ENCODE data around the gene MRPS27. TPM values are rescaled to one million over a fixed set of nuclear protein-coding genes. Genes with fewer than 3 reads are reported as not detected.

Gene MRPS27
- total and polyA plus RNA-seq, 9 of the 15 experiments (the other 6 are each of a cell fraction or from before 2014, with no cell fraction given), result 73.6 to 144 (median 106) TPM

- TF ChIP-seq ZNF740 (CRISPR knock-in tag; IDR thresholded peaks at IDR 0.05), result no peak
- TF ChIP-seq ZNF740 (tag; IDR thresholded peaks at IDR 0.05), result no peak
- TF ChIP-seq DACH1 (IDR thresholded peaks at IDR 0.05; ENCODE audit: partially characterized antibody), result no peak
- TF ChIP-seq SMAD4 (CRISPR knock-in tag; conservative IDR thresholded peaks at IDR 0.05), result peak; percentile 54; the same call in 1 of the 2 replicates
- TF ChIP-seq NFIX (CRISPR knock-in tag; IDR thresholded peaks at IDR 0.05; ENCODE audit: low read depth), result no peak
- TF ChIP-seq RCOR1 (IDR thresholded peaks at IDR 0.05; ENCODE audit: borderline replicate concordance in 1 of 2, low read depth in 2 of 2, low read length in 2 of 2), result peak; percentile 13 to 58; a peak in 2 of 4 replicates
- no peak for TF ChIP-seq BCOR (IDR thresholded peaks at IDR 0.05)
- TF ChIP-seq BMI1 (IDR thresholded peaks at IDR 0.05; ENCODE audit: low read length), result no peak
- TF ChIP-seq, protein P1, sequence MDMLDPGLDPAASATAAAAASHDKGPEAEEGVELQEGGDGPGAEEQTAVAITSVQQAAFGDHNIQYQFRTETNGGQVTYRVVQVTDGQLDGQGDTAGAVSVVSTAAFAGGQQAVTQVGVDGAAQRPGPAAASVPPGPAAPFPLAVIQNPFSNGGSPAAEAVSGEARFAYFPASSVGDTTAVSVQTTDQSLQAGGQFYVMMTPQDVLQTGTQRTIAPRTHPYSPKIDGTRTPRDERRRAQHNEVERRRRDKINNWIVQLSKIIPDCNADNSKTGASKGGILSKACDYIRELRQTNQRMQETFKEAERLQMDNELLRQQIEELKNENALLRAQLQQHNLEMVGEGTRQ (CRISPR knock-in tag; IDR thresholded peaks at IDR 0.05), result no peak
- TF ChIP-seq SAP30 (IDR thresholded peaks at IDR 0.05; ENCODE audit: borderline replicate concordance, insufficient read depth, low read depth, low read length, poor library complexity, severe bottlenecking), result no peak
- no peak for TF ChIP-seq TEAD2 (tag; IDR thresholded peaks at IDR 0.05)
- TF ChIP-seq MEIS2 (IDR thresholded peaks at IDR 0.05; ENCODE audit: partially characterized antibody), result peak; percentile 65
- TF ChIP-seq, protein P2, sequence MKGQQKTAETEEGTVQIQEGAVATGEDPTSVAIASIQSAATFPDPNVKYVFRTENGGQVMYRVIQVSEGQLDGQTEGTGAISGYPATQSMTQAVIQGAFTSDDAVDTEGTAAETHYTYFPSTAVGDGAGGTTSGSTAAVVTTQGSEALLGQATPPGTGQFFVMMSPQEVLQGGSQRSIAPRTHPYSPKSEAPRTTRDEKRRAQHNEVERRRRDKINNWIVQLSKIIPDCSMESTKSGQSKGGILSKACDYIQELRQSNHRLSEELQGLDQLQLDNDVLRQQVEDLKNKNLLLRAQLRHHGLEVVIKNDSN (CRISPR knock-in tag; IDR thresholded peaks at IDR 0.05), result no peak
- no peak for TF ChIP-seq ZNF551 (CRISPR knock-in tag; IDR thresholded peaks at IDR 0.05)
- TF ChIP-seq MTA2 (IDR thresholded peaks at IDR 0.05; ENCODE audit: low read depth), result peak; percentile 46; the same call in 1 of the 2 replicates
- no peak for TF ChIP-seq ZBTB43 (CRISPR knock-in tag; IDR thresholded peaks at IDR 0.05)
- TF ChIP-seq KAT2B (IDR thresholded peaks at IDR 0.05; ENCODE audit: low read depth, low read length), result no peak
- TF ChIP-seq EP300 (IDR thresholded peaks at IDR 0.05; ENCODE audit: low read length), result peak; percentile 73
- TF ChIP-seq, protein P3, sequence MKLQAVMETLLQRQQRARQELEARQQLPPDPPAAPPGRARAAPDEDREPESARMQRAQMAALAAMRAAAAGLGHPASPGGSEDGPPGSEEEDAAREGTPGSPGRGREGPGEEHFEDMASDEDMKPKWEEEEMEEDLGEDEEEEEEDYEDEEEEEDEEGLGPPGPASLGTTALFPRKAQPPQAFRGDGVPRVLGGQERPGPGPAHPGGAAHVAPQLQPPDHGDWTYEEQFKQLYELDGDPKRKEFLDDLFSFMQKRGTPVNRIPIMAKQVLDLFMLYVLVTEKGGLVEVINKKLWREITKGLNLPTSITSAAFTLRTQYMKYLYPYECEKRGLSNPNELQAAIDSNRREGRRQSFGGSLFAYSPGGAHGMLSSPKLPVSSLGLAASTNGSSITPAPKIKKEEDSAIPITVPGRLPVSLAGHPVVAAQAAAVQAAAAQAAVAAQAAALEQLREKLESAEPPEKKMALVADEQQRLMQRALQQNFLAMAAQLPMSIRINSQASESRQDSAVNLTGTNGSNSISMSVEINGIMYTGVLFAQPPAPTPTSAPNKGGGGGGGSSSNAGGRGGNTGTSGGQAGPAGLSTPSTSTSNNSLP (IDR thresholded peaks at IDR 0.05; ENCODE audit: borderline replicate concordance, low read depth, low read length), result no peak
- TF ChIP-seq NELFE (IDR thresholded peaks at IDR 0.05; ENCODE audit: insufficient read depth, insufficient read length), result no peak
- TF ChIP-seq E2F3 (CRISPR knock-in tag; IDR thresholded peaks at IDR 0.05), result no peak
- TF ChIP-seq COPS2 (conservative IDR thresholded peaks at IDR 0.05), result no peak
- TF ChIP-seq TEAD4 (IDR thresholded peaks at IDR 0.05; ENCODE audit: low read length), result peak; percentile 81
- no peak for TF ChIP-seq TEAD4 (CRISPR knock-in tag; IDR thresholded peaks at IDR 0.05; ENCODE audit: borderline replicate concordance)
- no peak for TF ChIP-seq SRSF7 (optimal IDR thresholded peaks at IDR 0.05; ENCODE audit: low read depth, low read length)
- peak; percentile 69 for TF ChIP-seq NFE2 (IDR thresholded peaks at IDR 0.05; ENCODE audit: low read depth)
Observed at GRCh38 chr5:72226950-72227349, 93.1 kb downstream of the MRPS27 start (continued).
